ENCODE data around the gene KCNN3. TPM values are rescaled to one million over a fixed set of nuclear protein-coding genes. Genes with fewer than 3 reads are reported as not detected.

KCNN3 gene
- total and polyA plus RNA-seq, 4 donors = 0.47 to 4.9 (median 1.9) TPM

GRCh38 chr1:154818911-154819310, 51.2 kb downstream of the KCNN3 start:
- no peak for DNase-seq
- no peak for ATAC-seq (ENCODE audit: insufficient read depth, low FRiP score)
- H3K27ac ChIP-seq (ENCODE audit: low read depth in 1 of 2, low read length in 1 of 2) = no peak overlapping the region
- no peak overlapping the region for H3K4me3 ChIP-seq
- H3K4me1 ChIP-seq (ENCODE audit: control insufficient read depth in 5 of 5, insufficient read depth in 5 of 5, low read length in 5 of 5) = peaks cover 0 to 1% (median 0%) of the 10 kb centered on the region in 5 donors
- H3K36me3 ChIP-seq (ENCODE audit: control insufficient read depth in 4 of 4, insufficient read depth in 4 of 4, low read length in 4 of 4) = no peaks in the 10 kb centered on the region
- H3K27me3 ChIP-seq (ENCODE audit: control insufficient read depth in 3 of 3, insufficient read depth in 3 of 3, low read length in 2 of 3) = no peaks in the 10 kb centered on the region
- H3K9me3 ChIP-seq (ENCODE audit: control insufficient read depth in 4 of 4, insufficient read depth in 3 of 4, low read length in 3 of 4) = no peaks in the 10 kb centered on the region
- 92 to 93% methylated on average over 6 of the region's 6 CpGs for WGBS, 2 donors
- no peak for TF ChIP-seq CTCF (IDR thresholded peaks at IDR 0.05; ENCODE audit: control extremely low read depth, extremely low read depth)
- no peak overlapping the region for H3K9ac ChIP-seq (ENCODE audit: insufficient read depth in 1 of 2, low read length in 2 of 2)

- Histone ChIP-seq H3K36me3 (ENCODE audit: control insufficient read depth in 4 of 4, insufficient read depth in 4 of 4, low read length in 4 of 4) (no peaks in the 10 kb centered on the region), H3K9ac (ENCODE audit: insufficient read depth in 1 of 2, low read length in 2 of 2) (no peak overlapping the region), H3K4me3 (no peak overlapping the region), H3K4me1 (ENCODE audit: control insufficient read depth in 5 of 5, insufficient read depth in 5 of 5, low read length in 5 of 5) (peaks cover 0 to 9% (median 0%) of the 10 kb centered on the region in 5 donors), H3K9me3 (ENCODE audit: control insufficient read depth in 4 of 4, insufficient read depth in 3 of 4, low read length in 3 of 4) (no peaks in the 10 kb centered on the region), H3K27ac (ENCODE audit: low read depth in 1 of 2, low read length in 1 of 2) (no peak overlapping the region), H3K27me3 (ENCODE audit: control insufficient read depth in 3 of 3, insufficient read depth in 3 of 3, low read length in 2 of 3) (peaks cover 0 to 7% (median under 1%) of the 10 kb centered on the region in 3 donors)
- WGBS, 2 donors = 86 to 94% methylated on average over 2 of the region's 2 CpGs
- TF ChIP-seq CTCF (IDR thresholded peaks at IDR 0.05; ENCODE audit: control extremely low read depth, extremely low read depth) = no peak
- ATAC-seq (ENCODE audit: insufficient read depth, low FRiP score) = no peak
- DNase-seq = no peak
Observed at GRCh38 chr1:154816937-154817336, 53.1 kb downstream of the KCNN3 start.

GRCh38 chr1:154816369-154816768, 53.7 kb downstream of the KCNN3 start:
- ATAC-seq (ENCODE audit: insufficient read depth, low FRiP score) (no peak), DNase-seq (no peak)
- H3K27ac ChIP-seq (ENCODE audit: low read depth in 1 of 2, low read length in 1 of 2) = no peak overlapping the region
- WGBS, 2 donors = 68 to 72% methylated on average over 6 of the region's 6 CpGs
- H3K9me3 ChIP-seq (ENCODE audit: control insufficient read depth in 4 of 4, insufficient read depth in 3 of 4, low read length in 3 of 4) = no peaks in the 10 kb centered on the region
- no peaks in the 10 kb centered on the region for H3K36me3 ChIP-seq (ENCODE audit: control insufficient read depth in 4 of 4, insufficient read depth in 4 of 4, low read length in 4 of 4)
- peaks cover 0 to 7% (median 3%) of the 10 kb centered on the region in 3 donors for H3K27me3 ChIP-seq (ENCODE audit: control insufficient read depth in 3 of 3, insufficient read depth in 3 of 3, low read length in 2 of 3)
- H3K9ac ChIP-seq (ENCODE audit: insufficient read depth in 1 of 2, low read length in 2 of 2) = no peak overlapping the region
- H3K4me1 ChIP-seq (ENCODE audit: control insufficient read depth in 5 of 5, insufficient read depth in 5 of 5, low read length in 5 of 5) = peaks cover 0 to 9% (median 0%) of the 10 kb centered on the region in 5 donors
- TF ChIP-seq CTCF (IDR thresholded peaks at IDR 0.05; ENCODE audit: control extremely low read depth, extremely low read depth) = no peak
- no peak overlapping the region for H3K4me3 ChIP-seq

Measured in lung (tissue), 12 donors.